RPMI7951 (cell line): ENCODE data around the gene DNAJA2. TPM values are rescaled to one million over a fixed set of nuclear protein-coding genes. Genes with fewer than 3 reads are reported as not detected.
"Not testable (repeated sequence)": the region's sequence is repeated elsewhere in the genome, so short reads cannot be mapped to it uniquely, and the experiment has no call there.

Experiments
- DNase-seq: peaks from one replicate; pipeline ENCODE4 v3.0.0-alpha.2; 2012; ENCODE audit warnings: low read depth
- total RNA-seq: library from RNA; depleted of rRNA; stranded (reverse); fragments of >200 nt; shearing (Covaris generic); gene quantifications from 2 replicates; pipeline ENCODE4 v1.2.3, GENCODE V29; 2014

Gene DNAJA2
- total RNA-seq, 1 experiment from 2014 or later: 70.0 TPM

DNA sequence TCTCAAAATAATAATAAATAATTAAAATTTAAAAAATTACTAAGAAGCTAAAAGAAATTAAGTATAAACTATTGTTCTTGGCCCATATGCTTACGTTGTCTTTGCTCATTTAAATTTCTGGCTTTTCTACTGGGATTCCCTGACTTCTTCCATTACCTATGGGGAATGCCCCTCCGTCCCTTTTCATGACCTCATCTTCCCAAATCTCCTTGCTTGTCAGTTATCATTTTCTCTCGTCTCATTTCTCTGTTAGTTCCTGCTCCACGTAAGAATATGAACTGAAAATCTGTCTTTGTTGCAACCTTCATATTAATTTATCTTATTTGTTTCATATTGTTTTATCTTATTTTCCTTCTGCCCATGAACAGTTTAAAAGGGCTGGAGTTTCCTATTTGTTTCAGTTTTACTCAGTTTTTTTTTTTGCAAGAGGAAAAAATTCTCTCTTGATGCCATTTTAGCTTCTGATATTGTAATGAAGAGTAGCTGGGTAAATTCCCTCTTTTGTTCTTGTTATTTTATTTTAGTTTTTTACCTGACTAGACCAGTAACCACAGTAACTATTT is 2.5 kb upstream of the DNAJA2 start:
- DNase-seq: no peak

DNA sequence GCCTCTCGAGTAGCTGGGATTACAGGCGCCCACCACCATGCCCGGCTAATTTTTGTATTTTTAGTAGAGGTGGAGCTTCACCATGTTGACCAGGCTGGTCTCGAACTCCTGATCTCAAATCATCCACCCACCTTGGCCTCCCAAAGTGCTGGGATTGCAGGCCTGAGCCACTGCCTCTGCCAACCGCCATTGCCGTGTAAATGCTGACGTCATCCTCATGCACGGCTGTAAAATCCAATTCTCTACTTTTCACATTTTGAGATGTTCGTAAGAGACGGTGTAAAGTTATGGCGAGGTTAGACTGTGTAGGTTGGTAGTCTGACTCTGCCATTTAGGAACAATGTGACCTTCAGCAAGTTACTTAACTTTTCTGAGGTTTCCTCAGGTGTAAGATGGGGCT is 1.7 kb upstream of the DNAJA2 start:
- DNase-seq: no peak

DNA sequence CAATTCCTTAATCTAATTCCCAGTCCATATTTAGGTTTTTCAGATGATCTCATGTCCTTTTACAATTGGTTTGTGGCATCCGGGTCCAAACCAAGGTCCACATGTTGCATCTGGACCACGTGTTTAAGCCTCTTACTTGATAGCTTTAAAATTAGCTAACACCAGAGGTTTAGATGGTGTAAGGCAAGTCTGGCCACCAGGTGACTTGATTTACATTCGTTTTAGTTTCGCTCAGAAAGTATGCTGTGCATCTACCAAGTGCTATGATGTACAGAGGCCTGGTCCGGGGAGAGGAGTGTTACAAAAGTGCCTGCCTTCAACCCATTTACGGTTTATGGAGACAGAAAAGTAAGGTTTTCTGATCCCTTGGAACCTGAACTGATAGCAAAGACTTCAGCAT is 878 bp upstream of the DNAJA2 start:
- peak; percentile 6 for DNase-seq

DNA sequence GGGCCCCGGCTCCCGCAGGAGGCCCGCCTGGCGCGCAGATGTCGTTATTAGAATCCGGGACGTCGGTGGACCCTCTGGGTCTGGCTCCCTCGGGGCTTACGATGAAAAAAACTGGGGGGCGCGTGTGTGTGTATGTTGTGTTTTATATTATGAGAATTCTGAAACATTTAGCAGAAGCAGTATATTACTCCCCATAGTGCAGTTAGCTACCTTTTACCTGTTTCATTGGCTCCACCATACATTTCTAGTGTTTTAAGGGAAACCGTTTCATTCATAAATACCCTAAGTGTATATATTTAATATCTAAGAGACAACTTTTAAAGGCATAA is 486 bp upstream of the DNAJA2 start:
- DNase-seq: no peak

DNA sequence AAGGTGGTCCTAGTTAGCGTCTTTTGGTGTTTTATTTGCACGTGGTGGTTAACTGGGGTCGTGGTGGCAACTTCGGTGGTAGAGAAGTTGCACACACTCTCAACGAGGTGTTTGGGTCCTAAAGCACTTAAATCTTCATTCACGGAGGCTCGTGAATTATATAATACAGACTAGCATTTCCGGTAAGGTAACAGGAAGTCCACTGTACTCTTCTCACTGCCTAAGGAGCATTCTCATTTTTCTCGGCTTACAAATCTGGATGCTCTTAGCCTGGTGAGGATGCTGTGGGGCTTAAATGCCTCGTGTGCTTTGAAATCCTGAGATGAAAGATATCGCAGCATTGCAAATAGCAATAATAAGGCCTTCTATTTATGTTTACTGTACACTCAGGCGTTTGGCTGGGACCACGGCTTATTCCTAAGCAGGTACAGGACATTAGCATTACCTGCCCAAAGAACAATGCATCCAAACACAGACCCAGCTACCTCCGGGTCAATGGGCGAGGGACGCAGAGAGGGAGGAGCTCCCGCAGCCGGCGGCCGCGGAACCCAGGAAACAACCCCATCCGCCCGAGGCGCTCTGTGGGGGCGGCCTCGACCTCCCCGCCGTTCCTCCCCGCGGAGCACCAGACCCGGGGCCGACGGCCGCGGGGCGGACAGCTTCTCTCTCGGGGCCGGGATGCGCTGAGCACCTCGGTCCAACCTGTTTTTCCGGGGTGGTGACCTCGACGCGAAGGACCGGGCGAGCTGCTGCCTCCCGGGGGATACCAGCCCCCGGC is 856 bp downstream of the DNAJA2 start:
- peak; percentile 34 for DNase-seq

DNA sequence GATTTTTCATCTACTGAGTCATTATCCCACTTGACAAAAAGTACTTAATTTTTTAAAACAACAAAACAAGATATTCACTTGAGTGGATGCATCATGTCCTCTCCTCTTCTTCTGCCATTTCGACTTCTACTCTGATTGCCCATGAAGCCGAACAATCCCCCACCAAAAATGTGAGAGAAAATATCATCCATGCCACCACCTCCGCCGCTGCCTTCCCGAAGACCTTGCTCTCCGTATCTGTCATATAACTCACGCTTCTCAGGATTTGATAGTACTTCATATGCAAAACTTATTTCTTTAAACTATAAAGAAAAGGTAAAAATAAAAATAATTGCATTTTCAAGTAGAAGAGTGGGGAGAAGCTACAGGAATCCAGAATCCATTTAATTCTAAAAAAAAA is 2.2 kb downstream of the DNAJA2 start:
- no peak for DNase-seq

DNA sequence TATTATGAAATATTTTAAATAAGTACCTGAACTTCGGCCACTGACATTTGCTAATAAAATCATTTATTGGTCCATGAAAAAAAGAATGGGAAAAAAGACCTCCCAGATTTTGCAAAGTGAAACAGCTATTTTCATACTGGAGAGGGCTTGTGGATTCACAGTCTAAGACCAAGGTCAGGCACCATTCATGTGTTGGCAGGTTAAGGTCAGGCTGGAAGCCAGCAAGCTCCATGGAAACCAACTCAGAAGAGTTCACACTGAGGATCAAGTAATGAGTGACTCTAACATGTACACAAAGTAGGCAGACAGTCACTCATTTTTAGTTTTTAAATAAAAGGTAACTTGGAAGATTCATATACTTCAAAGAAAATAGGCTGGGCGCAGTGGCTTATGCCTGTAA is 3.4 kb downstream of the DNAJA2 start:
- no peak for DNase-seq

DNA sequence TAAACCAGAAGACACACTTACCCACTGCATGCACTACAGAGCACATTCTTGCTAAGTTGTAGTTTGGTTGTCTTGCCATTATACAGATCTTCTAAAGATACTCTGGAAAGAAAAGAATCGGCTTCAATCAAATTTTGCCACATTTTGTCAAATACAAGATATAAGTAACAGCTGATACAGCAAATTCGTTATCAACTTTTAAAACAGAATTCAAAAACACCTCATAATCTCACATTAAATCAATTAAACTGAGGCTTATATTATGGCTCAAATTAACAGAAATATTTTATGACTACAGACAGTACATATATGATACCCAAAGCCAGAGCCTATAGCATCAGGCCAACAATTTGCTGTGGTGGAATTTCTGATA is 5.4 kb downstream of the DNAJA2 start:
- DNase-seq: no peak

DNA sequence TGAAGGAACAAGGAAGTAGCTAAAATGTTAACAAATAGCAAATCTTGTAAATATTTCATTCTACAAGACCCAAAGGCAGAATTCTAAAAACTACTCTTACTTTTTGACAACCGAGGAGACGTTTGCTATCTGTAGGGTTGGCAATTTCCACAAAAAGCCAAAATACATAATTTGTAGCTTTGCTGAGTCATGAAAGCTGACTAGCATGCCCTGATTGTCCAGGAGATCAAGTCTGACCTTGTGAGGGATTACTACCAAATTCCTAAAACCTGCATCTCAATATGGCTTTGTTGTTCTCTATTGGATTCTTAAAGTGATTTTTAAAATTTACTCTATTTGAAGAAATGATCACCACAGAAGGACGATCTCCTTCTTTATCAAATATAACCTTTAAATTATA is 10.8 kb downstream of the DNAJA2 start:
- DNase-seq: no peak

DNA sequence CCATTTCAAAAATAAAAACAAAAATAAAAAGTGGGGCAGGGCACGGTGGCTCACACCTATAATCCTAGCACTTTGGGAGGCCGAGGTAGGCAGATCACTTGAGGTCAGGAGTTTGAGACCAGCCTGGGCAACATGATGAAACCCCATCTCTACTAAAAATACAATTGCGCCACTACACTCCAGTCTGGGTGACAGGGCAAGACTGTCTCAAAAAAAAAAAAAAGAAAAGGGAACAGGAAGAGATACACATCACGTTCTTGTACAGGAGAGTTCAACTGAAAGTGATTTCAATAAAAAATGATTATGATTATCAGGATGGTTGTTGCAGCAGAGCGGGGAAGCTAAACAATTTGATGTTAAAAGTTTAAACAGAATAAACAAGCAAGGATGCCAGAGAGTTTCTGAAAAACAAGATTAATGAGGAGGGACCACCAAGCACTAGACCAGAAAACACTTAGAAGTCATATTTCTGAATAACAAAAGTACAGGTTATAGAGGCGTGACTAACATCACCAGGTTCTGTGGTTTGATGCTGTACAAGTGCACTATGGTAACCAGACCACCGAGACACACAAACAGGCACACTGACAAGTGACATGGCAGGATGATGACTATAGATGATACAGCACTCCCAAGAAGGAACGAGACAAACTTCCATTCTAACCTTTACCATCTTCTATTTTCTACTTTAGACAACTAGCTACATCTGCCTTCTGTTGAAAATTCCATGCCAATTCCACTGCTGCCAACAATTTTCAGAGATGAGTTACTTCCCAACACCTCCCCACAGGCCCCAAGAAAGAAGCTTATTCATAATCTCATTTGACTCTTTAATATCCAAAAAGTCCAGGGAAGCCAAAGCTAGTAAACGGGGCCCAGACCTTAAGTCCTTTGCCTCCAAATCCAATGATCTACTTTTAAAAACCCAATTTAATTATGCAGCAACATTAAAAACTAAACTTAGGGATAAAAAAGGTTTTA is 11.8 kb downstream of the DNAJA2 start:
- no peak for DNase-seq

DNA sequence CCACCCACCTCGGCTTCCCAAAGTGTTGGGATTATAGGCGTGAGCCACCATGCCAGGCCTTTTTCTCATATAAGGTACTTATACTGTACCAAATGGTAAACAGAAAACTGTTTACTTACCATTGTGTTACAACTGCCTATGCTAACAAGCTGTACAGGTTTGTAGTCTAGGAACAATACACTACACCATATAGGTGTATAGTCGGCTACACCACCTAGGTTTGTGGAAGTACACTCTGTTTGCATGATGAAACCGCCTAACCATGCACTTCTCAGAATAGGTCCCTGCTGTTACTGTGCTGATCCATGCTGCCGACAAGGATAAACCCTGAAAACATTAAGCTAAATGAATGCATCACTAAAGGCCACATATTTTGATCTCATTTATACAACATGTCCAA is 18.9 kb downstream of the DNAJA2 start:
- no peak for DNase-seq

DNA sequence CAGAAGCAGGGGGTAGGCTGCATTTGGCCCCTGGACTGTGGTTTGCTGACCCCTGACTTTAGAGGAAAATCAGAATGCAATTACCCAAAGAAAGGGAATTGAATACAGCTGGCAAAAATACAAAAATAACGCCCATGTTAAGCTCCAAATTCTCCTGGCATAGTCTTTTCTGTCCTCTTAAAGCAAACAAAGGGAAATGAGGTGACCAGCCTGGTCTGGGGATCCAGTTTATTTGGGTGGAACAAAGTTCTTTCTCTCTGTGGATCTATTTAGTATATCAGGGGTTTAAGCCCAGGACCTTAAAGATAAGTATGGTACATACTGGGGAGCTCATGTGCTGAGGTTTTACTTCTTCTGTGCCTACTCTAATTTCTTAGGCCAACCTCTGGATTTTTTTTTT is 23.5 kb downstream of the DNAJA2 start:
- DNase-seq: no peak

DNA sequence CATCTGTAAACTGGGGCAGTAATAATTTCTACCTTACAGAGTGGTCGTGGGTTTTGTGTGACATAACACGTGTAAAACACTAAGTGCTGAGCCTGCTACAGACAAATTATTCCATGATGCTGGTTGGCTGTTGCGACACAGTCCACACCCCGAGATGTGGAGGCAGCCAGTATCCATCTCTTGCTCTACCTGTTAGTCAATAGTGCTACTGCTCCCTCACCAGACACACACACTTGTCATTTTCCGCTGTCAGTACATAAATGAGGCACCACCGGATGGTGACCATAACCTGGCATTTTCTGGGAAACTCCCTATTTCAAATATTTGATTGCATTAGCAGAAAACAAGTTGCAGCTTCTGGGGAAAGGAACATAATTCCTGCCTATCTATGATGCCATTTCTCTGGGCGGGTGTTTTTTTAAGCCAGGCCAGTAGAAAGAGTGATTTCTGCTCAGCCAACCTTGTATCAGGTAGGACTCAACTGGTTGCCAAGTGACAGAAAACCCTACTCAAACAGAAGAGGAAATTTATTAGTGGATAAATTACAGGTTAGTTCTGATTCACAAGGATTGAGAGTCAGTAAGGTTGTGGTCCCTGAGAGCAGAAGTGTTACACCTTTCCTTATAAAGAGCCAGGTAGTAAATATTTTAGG is 24.1 kb downstream of the DNAJA2 start:
- no peak for DNase-seq

DNA sequence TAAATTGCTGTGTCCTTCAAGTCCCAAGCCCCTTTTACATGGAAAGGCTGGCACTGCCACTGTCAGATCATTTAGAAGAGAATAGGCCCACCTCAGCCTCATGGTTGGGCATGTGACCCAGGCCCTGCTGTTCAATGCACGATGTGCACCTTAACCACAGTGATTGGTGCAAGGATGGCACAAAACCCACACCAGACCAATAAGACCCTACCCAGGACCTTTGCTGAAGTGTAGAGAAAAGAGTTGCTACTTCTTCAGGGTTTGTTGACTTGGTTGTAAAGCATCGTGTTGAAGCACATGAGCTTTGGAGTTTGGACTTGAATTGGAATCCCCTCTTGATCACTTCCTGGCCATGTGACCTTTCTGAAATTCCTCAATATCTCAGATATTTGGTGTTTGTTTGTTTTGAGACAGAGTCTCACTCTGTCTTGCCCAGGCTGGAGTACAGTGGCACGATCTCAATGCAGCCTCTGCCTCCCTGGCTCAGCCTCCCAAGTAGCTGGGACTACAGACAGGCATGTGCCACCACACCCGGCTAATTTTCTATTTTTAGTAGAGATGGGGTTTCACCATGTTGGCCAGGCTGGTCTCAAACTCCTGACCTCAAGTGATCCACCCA is 24.8 kb downstream of the DNAJA2 start:
- no peak for DNase-seq

DNA sequence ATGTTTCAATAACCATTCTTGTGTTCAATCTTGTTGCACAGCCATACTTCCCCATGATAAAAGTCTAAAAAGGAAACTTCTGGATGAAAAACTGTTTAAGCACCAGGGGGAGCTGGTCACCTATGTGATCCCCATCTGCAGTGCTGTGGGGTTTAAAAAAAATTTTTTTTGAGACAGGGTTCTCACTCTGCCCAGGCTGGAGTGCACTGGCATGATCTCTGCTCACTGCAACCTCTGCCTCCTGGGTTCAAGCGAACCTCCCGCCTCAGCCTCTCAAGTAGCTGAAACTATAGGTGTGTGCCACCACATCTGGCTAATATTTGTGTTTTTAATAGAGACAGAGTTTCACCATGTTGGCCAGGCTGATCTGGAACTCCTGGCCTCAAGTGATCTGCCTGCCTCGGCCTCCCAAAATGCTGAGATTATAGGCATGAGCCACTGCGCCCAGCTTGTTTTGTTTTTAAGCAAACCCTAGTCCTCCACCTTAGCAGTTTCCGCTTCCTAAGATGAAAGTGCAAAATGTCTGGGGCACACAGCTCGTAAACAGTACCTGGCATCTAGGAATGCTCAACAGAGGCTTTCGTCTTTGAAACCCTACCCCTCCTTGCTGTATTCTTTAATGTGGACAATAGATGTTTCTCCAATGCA is 25.4 kb downstream of the DNAJA2 start:
- peak; percentile 43 for DNase-seq

DNA sequence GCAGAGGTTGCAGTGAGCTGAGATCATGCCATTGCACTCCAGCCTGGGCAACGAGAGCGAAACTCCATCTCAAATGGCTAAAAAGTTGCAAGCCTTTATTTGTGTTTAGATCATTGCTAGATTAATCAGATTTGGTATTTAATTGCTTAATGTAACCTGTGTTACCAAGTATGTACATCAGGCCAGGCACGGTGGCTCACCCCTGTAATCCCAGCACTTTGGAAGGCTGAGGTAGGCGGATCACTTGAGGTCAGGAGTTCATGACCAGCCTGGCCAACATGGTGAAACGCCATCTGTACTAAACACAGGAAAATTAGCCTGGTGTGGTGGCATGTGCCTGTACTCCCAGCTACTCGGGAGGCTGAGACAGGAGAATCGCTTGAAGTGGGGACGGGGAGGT is 28.8 kb downstream of the DNAJA2 start:
- DNase-seq: not testable (repeated sequence)

DNA sequence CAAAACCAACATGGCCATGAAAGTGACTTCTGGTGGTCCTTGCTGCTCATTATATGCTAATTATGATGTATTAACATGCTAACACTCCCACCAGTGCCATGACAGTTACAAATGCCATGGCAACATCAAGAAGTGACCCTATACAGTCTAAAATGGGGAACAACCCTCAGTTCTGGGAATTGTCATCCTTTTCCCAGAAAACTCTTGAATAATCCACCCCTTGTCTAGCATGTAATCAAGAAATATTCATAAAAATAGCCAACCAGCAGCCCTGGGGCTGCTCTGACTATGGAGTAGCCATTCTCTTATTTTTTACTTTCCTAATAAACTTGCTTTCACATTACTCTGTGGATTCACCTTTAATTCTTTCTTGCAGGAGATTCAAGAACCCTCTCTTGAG is 35.9 kb downstream of the DNAJA2 start:
- DNase-seq: no peak

DNA sequence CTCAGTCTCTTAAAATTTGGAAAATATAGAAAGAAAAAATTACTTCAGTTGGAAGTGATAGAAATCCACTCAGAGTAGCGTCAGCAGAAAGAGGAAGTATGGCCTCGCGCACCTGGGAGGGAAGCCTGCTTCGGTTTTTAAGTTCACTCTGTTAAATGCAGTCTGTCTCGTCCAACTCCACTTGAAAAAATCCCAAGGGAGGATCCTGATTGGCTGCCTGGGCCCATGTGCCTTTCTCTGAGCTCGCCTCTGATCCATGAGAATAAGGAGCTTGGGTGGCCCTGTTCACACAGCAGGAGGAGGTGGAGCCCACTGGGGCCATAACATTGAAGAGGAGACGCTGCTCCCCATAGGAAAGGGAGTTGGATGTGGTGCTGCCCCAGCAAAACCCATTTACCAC is 40.7 kb downstream of the DNAJA2 start:
- DNase-seq: no peak

DNA sequence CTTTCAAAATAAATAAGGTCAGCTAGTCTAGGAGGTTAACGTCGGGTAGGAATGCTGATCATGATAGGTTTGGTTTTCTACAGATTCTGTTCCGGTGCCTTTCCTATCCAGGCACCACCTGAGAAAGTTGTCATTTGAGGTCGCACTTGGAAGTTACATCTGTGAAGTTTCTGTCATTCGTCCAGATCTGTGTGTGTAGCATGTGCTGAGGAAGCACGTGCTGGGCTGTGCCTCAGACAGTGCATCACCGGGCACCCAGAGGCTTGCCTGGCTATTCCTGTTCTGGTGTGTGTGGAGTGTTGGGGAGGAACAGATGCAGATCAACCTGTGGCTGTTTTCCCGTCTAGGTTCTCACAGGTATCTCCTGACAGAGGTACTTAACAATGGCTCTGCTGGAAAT is 42.6 kb downstream of the DNAJA2 start:
- no peak for DNase-seq

DNA sequence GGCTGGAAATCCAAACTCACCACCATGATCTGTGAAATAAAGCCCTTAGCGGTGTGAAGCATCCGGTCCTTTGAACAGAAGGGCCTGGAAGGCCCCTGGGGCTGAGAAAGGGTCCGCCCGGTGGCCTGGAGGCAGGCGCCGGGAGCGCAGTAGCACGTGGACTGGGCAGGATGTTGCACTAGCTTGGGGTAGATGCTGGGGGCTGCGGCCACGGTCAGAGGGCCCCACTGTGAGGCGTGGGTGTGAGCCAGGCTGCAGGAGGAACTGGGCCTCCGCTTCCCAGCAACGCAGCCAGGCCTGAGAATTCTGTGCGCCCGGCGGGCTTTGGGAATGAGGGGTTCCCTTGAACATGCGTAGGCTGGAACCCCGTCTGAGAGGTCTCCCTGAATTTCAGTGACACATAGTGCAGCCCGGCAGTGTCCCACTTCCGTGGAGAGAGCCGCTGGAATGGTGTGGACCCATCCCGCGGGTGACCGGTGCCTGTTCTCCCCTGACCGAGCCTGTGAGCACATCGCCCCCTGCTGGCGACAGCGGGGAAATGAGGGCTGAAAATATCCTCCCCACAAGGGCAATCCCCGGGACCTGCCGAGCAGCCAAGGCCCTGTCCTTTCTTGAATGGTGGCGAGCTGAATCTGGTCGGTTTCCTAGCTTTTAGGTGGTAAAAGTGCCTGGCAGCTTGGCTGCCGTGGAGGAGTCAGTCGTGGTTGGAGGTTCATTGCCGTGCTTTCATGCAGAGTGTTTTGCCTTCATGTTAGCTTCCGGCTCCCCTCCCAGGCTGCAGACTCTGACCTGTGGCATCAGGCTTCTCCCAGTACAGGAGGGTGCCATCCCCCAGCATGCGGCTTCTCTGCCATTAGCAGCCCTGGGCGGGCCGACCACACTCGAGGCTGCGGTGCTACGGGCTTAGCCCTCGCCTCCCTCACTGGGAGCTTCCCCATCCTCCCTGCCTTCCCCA is 43.8 kb downstream of the DNAJA2 start:
- DNase-seq: peak; percentile 48
